ENCODE data around the gene CASK.

GRCh38 chrX:41670112-41670511 is 253.2 kb downstream of the CASK start:
- TF ChIP-seq POLR2A (IDR thresholded peaks at IDR 0.05) (no peak), POLR2AphosphoS5 (IDR thresholded peaks at IDR 0.05) (no peak)
- TF ChIP-seq, protein P1, sequence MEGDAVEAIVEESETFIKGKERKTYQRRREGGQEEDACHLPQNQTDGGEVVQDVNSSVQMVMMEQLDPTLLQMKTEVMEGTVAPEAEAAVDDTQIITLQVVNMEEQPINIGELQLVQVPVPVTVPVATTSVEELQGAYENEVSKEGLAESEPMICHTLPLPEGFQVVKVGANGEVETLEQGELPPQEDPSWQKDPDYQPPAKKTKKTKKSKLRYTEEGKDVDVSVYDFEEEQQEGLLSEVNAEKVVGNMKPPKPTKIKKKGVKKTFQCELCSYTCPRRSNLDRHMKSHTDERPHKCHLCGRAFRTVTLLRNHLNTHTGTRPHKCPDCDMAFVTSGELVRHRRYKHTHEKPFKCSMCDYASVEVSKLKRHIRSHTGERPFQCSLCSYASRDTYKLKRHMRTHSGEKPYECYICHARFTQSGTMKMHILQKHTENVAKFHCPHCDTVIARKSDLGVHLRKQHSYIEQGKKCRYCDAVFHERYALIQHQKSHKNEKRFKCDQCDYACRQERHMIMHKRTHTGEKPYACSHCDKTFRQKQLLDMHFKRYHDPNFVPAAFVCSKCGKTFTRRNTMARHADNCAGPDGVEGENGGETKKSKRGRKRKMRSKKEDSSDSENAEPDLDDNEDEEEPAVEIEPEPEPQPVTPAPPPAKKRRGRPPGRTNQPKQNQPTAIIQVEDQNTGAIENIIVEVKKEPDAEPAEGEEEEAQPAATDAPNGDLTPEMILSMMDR (IDR thresholded peaks at IDR 0.05) = no peak

Data from prostate gland (tissue), 2 donors.